ENCODE results near the gene CCN6.

CCN6 gene

GRCh38 chr6:112026933-112027332 is 27.0 kb upstream of the CCN6 start:
- in situ Hi-C loops (cut with MboI; ENCODE audit: low sequenced_read_pairs, unreplicated experiment), result loop anchor here (25.0 kb wide), 1 partner anchor 765 kb away; a partner anchor contains a TSS
- TF ChIP-seq CTCF (IDR thresholded peaks at IDR 0.05; ENCODE audit: borderline replicate concordance, control extremely low read depth, extremely low read depth, insufficient read depth, missing control alignments), result no peak
- no peak for DNase-seq (ENCODE audit: low spot score)

DNA sequence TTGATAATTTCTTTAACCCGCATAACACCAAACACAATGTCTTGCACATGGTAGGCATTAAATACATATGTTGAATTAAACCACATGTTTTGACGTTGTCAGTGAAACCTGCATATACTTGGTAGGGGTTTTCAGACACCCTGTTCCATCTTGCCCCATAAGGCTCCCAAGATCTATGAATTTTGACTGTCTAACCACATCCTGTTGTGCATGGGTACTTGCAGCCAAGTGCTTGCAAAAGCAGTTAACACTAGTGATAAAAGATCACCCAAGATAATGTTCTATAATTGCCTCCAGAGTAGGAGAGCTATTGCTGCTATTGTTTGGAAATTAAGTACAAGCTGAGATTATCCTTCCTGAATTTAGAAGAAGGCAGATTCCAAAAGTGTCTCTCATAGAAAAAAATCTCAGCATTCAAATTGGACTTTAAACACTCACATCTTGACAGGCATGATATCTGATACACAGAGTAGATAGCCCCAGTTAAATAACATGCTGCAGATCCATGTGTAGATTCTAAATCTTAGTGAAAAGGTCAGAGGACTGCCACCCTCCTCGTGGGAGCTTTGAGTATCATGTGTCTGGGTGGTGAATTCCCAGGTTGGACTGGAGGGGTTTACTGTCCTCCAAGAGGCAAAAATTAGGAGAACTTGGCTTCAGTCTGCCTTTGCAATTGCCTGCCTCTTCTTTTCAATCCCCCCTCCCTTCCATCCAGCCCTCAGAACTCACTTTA is 25.8 kb upstream of the CCN6 start:
- TF ChIP-seq CTCF (IDR thresholded peaks at IDR 0.05; ENCODE audit: borderline replicate concordance, control extremely low read depth, extremely low read depth, insufficient read depth, missing control alignments), result no peak
- DNase-seq (ENCODE audit: low spot score), result no peak
- in situ Hi-C loops (cut with MboI; ENCODE audit: low sequenced_read_pairs, unreplicated experiment), result loop anchor here (25.0 kb wide), 1 partner anchor 766 kb away; a partner anchor contains a TSS

- TF ChIP-seq CTCF (IDR thresholded peaks at IDR 0.05; ENCODE audit: borderline replicate concordance, control extremely low read depth, extremely low read depth, insufficient read depth, missing control alignments), result peak; percentile 77
- DNase-seq (ENCODE audit: low spot score), result peak; percentile 54
- in situ Hi-C loops (cut with MboI; ENCODE audit: low sequenced_read_pairs, unreplicated experiment), result loop anchor here (25.0 kb wide), 1 partner anchor 767 kb away; a partner anchor contains a TSS
Observed at GRCh38 chr6:112029045-112029822, 24.7 kb upstream of the CCN6 start.

- TF ChIP-seq CTCF (IDR thresholded peaks at IDR 0.05; ENCODE audit: borderline replicate concordance, control extremely low read depth, extremely low read depth, insufficient read depth, missing control alignments), result no peak
- no peak for DNase-seq (ENCODE audit: low spot score)
- in situ Hi-C loops (cut with MboI; ENCODE audit: low sequenced_read_pairs, unreplicated experiment), result loop anchor here (25.0 kb wide), 1 partner anchor 768 kb away; a partner anchor contains a TSS
Observed at GRCh38 chr6:112030206-112030960, 23.5 kb upstream of the CCN6 start.

- no peak for TF ChIP-seq CTCF (IDR thresholded peaks at IDR 0.05; ENCODE audit: borderline replicate concordance, control extremely low read depth, extremely low read depth, insufficient read depth, missing control alignments)
- DNase-seq (ENCODE audit: low spot score), result no peak
- in situ Hi-C loops (cut with MboI; ENCODE audit: low sequenced_read_pairs, unreplicated experiment), result loop anchor here (25.0 kb wide), 1 partner anchor 769 kb away; a partner anchor contains a TSS
Observed at GRCh38 chr6:112030961-112031660, 22.8 kb upstream of the CCN6 start.

All from GM13976 (cell line).